Spleen (tissue), 11 donors: ENCODE data around the gene FZD8. TPM values are rescaled to one million over a fixed set of nuclear protein-coding genes. Genes with fewer than 3 reads are reported as not detected.

ENCODE experiments used
- DNase-seq: peaks from one replicate; pipeline ENCODE4 v3.0.0-alpha.2; 2020
- H3K27ac ChIP-seq, 8 donors: fragments of 200-600 bp; sonication (generic) in 7 of 8; 1 replicate in 4 of 8; 2 replicates in 4 of 8; pipeline versions ENCODE4 v1.5.0 to v1.8.0; 2016 to 2021; ENCODE audit warnings: inconsistent platforms in 4 of 8, mild to moderate bottlenecking in 4 of 8, moderate library complexity in 1 of 8
- H3K27me3 ChIP-seq, 7 donors: fragments of 200-600 bp; sonication (generic) in 6 of 7; replicated peaks in 1 of 7; 1 replicate in 4 of 7; 2 replicates in 3 of 7; pipeline versions ENCODE4 v1.5.0 to v1.8.0; 2016 to 2021; ENCODE audit warnings: inconsistent platforms in 3 of 7, mild to moderate bottlenecking in 1 of 7
- H3K36me3 ChIP-seq, 6 donors: fragments of 200-600 bp; sonication (generic) in 5 of 6; 1 replicate in 4 of 6; 2 replicates in 2 of 6; pipeline versions ENCODE4 v1.5.0 to v1.8.0; 2016 to 2021; ENCODE audit warnings: inconsistent platforms in 2 of 6
- H3K4me1 ChIP-seq, 6 donors: fragments of 200-600 bp; sonication (generic) in 5 of 6; 1 replicate in 3 of 6; 2 replicates in 3 of 6; pipeline versions ENCODE4 v1.5.0 to v1.8.0; 2016 to 2021; ENCODE audit warnings: inconsistent platforms in 3 of 6
- H3K4me3 ChIP-seq, 8 donors: fragments of 200-600 bp; sonication (generic) in 7 of 8; 1 replicate in 4 of 8; 2 replicates in 4 of 8; pipeline versions ENCODE4 v1.5.0 to v1.8.0; 2016 to 2021; ENCODE audit warnings: inconsistent platforms in 4 of 8, mild to moderate bottlenecking in 4 of 8, moderate library complexity in 2 of 8
- H3K9me3 ChIP-seq, 8 donors: fragments of 200-600 bp; sonication (generic) in 7 of 8; 1 replicate in 4 of 8; 2 replicates in 4 of 8; pipeline versions ENCODE4 v1.5.0 to v1.8.0; 2016 to 2021; ENCODE audit warnings: inconsistent platforms in 4 of 8
- POLR2A ChIP-seq, 3 donors: fragments of 450-650 bp; IDR thresholded peaks; one replicate each; pipeline ENCODE4 v1.5.1; 2017; ENCODE audit warnings: antibody characterized with exemption in 3 of 3, mild to moderate bottlenecking in 1 of 3
- POLR2AphosphoS5 ChIP-seq, 3 donors: sonication (generic); formaldehyde crosslinking; IDR thresholded peaks; one replicate each; pipeline ENCODE4 v1.5.1; 2017; ENCODE audit warnings: antibody characterized with exemption in 3 of 3
- WGBS, 5 donors: extraction: QIAGEN DNeasy Blood & Tissue Kit in 3 of 5; methylation state at CpG; one replicate each; pipeline versions ENCODE4 v1.1.5 to v1.1.7; 2013 to 2018; 5-methylcytosine and 5-hydroxymethylcytosine counted together
- intact Hi-C: fragments of 100-400 bp; cut with DNase I; formaldehyde crosslinking; loops from one replicate; pipeline ENCODE4 v1.15.0; 2023; ENCODE audit warnings: low total_unique reads
- polyA plus RNA-seq, 3 donors: library from polyadenylated mRNA; stranded (reverse); fragments of 200-250 nt; gene quantifications; one replicate each; pipeline ENCODE4 v1.2.1, GENCODE V29; 2013
- total RNA-seq, 7 donors: library from RNA; depleted of rRNA in 3 of 7; stranded (reverse); fragments of >200 nt in 3 of 7; fragmentation: NEBNext Ultra II Directional in 4 of 7; extraction: Animal tissue kit (Norgen Biotek cat#: 25700) in 4 of 7; gene quantifications; one replicate each; pipeline versions ENCODE4 v1.1.0 to v1.2.1, GENCODE V29; 2016 to 2021
- TF ChIP-seq, protein P1 (sequence below), 11 experiments: fragments of 200-600 bp in 7 of 11; fragments of 450-650 bp in 4 of 11; sonication (generic) in 4 of 11; IDR thresholded peaks in 8 of 11; conservative IDR thresholded peaks in 3 of 11; 1 replicate in 7 of 11; 2 replicates in 4 of 11; pipeline versions ENCODE4 v1.4.0 to v1.8.0; 2016 to 2021; ENCODE audit warnings: antibody characterized with exemption in 11 of 11, inconsistent platforms in 4 of 11, mild to moderate bottlenecking in 1 of 11
- donor health status: healthy with polysubstance abuse.
- donor health status: DM: no; HTN: no; CAD: no; lungs with moderate emphysema.
- donor health status: DM: no; HTN: no; CAD: no.
- donor health status: Bipolar disorder and iron deficiency.
- donor health status: healthy.
- donor health status: DM: no; HTN: no; CAD: no.
- donor health status: DM: yes; HTN: yes; CAD: no.

FZD8 gene
- total and polyA plus RNA-seq, 10 donors, result 0.93 to 37.6 (median 16.4) TPM

DNA sequence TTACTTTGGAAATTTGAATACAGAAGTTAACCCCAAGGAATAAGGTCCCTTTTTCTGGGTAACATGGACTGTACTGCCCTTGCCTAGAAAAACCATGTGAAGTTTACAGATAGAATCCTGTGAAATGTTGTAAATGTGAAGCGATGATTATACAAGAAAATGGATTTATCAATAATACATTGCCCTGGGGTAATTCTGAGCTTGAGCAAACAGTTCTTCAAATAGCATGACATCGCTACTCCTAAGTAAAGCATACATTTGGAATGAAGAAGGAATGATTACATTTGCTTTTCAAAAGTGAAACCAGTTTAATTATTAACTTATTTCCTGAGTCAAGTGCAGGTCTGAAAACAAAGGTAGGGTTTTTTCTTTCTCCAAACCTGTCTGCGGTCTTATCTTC lies 43.3 kb upstream of the FZD8 start:
- no peak for DNase-seq
- H3K27ac ChIP-seq, result no peak overlapping the region
- H3K4me1 ChIP-seq, result no peaks in the 10 kb centered on the region
- WGBS, 5 donors, result 87 to 96% (median 89%) methylated on average over 3 of the region's 3 CpGs
- intact Hi-C loops, result no loop called here
- H3K4me3 ChIP-seq, result no peak overlapping the region
- H3K27me3 ChIP-seq, result no peaks in the 10 kb centered on the region
- H3K9me3 ChIP-seq, result peaks cover 0 to 5% (median 0%) of the 10 kb centered on the region in 8 donors
- H3K36me3 ChIP-seq, result no peaks in the 10 kb centered on the region
- TF ChIP-seq POLR2AphosphoS5 (IDR thresholded peaks at IDR 0.05) (no peak), POLR2A (IDR thresholded peaks at IDR 0.05) (no peak)
- TF ChIP-seq, protein P1, sequence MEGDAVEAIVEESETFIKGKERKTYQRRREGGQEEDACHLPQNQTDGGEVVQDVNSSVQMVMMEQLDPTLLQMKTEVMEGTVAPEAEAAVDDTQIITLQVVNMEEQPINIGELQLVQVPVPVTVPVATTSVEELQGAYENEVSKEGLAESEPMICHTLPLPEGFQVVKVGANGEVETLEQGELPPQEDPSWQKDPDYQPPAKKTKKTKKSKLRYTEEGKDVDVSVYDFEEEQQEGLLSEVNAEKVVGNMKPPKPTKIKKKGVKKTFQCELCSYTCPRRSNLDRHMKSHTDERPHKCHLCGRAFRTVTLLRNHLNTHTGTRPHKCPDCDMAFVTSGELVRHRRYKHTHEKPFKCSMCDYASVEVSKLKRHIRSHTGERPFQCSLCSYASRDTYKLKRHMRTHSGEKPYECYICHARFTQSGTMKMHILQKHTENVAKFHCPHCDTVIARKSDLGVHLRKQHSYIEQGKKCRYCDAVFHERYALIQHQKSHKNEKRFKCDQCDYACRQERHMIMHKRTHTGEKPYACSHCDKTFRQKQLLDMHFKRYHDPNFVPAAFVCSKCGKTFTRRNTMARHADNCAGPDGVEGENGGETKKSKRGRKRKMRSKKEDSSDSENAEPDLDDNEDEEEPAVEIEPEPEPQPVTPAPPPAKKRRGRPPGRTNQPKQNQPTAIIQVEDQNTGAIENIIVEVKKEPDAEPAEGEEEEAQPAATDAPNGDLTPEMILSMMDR (IDR thresholded peaks at IDR 0.05 in 8 of 11, conservative IDR thresholded peaks at IDR 0.05 in 3 of 11), result no peak

DNA sequence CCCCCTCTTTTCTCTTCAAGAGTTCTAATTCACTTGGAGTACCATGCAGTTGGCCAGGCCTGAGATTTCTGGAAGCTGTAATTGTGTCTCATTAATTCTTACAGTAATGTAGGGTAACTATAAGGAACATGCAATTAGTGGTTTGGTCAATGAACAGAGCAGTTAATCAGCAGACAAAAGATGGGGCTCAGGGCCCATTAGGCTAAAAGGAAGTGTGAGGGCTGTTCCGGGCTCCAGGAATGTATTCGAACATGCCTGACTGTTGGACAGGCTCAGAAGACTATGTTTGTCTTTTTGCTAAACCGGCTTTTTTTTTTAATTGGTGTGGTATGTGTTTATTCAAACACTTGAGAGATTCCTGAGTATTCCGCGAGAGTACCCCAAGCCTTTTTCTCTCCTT lies 42.5 kb upstream of the FZD8 start:
- no peak overlapping the region for H3K4me3 ChIP-seq
- intact Hi-C loops, result no loop called here
- no peaks in the 10 kb centered on the region for H3K4me1 ChIP-seq
- DNase-seq, result no peak
- no peaks in the 10 kb centered on the region for H3K27me3 ChIP-seq
- no peak overlapping the region for H3K27ac ChIP-seq
- 82 to 93% (median 87%) methylated on average over 5 of the region's 5 CpGs for WGBS, 5 donors
- no peaks in the 10 kb centered on the region for H3K36me3 ChIP-seq
- H3K9me3 ChIP-seq, result peaks cover 0 to 5% (median 0%) of the 10 kb centered on the region in 8 donors
- TF ChIP-seq POLR2AphosphoS5 (IDR thresholded peaks at IDR 0.05), result no peak
- TF ChIP-seq, protein P1 (IDR thresholded peaks at IDR 0.05 in 8 of 11, conservative IDR thresholded peaks at IDR 0.05 in 3 of 11), result no peak
- no peak for TF ChIP-seq POLR2A (IDR thresholded peaks at IDR 0.05)

DNA sequence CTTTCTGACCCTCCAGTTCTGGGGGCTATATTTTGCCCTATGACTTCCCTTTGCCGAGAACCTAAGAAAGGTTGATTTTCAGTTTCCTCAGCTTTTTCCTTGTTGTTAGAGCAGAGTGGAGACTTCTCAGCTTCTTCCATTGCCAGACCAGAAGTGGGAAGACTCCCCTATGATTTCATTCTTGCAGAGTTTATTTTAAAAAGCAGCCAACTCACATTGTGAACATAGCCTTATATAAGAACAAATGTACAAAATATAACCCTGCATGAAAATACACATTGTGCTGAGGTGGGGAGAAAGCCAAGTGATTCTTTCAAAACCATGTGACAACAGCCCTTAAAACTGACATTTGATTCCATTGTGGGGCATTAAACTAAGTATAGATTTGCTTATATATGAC lies 33.8 kb upstream of the FZD8 start:
- H3K36me3 ChIP-seq, result no peaks in the 10 kb centered on the region
- H3K4me3 ChIP-seq, result no peak overlapping the region
- H3K9me3 ChIP-seq, result peaks cover 0 to 14% (median 6%) of the 10 kb centered on the region in 8 donors
- no peaks in the 10 kb centered on the region for H3K4me1 ChIP-seq
- TF ChIP-seq POLR2AphosphoS5 (IDR thresholded peaks at IDR 0.05) (no peak), POLR2A (IDR thresholded peaks at IDR 0.05) (no peak)
- TF ChIP-seq, protein P1 (IDR thresholded peaks at IDR 0.05 in 8 of 11, conservative IDR thresholded peaks at IDR 0.05 in 3 of 11), result no peak
- no peaks in the 10 kb centered on the region for H3K27me3 ChIP-seq
- no peak for DNase-seq
- WGBS, 5 donors, result 62 to 79% (median 72%) methylated on average over 1 of the region's 1 CpG
- H3K27ac ChIP-seq, result no peak overlapping the region
- intact Hi-C loops, result no loop called here

DNA sequence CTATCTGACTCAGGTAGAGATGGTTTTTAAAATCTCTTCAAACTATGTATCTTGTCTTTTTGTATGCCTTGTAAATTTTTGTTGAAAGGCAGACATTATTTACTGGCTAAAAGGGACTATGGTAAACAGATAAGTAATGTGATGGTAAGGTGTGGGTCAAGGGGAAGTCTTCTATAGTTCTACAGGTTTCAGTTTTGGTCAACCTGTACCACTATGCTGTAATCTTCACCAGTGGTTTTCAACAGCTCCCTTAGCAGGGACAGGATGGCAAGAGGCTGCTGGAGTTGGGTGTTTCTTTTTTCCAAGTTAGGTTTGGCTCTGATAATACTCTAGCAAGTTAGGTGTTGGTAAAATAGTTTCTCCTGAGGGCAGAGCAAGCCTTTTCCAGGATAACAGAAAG lies 32.7 kb upstream of the FZD8 start:
- intact Hi-C loops, result no loop called here
- DNase-seq, result no peak
- Histone ChIP-seq H3K4me1 (no peaks in the 10 kb centered on the region), H3K36me3 (no peaks in the 10 kb centered on the region), H3K27me3 (no peaks in the 10 kb centered on the region), H3K9me3 (peaks cover 0 to 14% (median 6%) of the 10 kb centered on the region in 8 donors), H3K27ac (no peak overlapping the region), H3K4me3 (no peak overlapping the region)
- TF ChIP-seq POLR2A (IDR thresholded peaks at IDR 0.05), result no peak
- TF ChIP-seq, protein P1 (IDR thresholded peaks at IDR 0.05 in 8 of 11, conservative IDR thresholded peaks at IDR 0.05 in 3 of 11), result no peak
- no peak for TF ChIP-seq POLR2AphosphoS5 (IDR thresholded peaks at IDR 0.05)
